Tibial nerve (tissue), 3 donors: ENCODE data around the gene NUAK1.

ENCODE experiments used
- POLR2A ChIP-seq, 2 donors: fragments of 450-650 bp; IDR thresholded peaks; one replicate each; pipeline ENCODE4 v1.6.1; 2017; ENCODE audit warnings: antibody characterized with exemption in 2 of 2, mild to moderate bottlenecking in 2 of 2, moderate library complexity in 2 of 2
- TF ChIP-seq, protein P1 (sequence below), 5 experiments: fragments of 200-600 bp in 3 of 5; fragments of 450-650 bp in 2 of 5; sonication (generic) in 3 of 5; IDR thresholded peaks; one replicate each; pipeline ENCODE4 v1.5.1; 2016 to 2019; ENCODE audit warnings: antibody characterized with exemption in 5 of 5, mild to moderate bottlenecking in 3 of 5, moderate library complexity in 2 of 5

DNA sequence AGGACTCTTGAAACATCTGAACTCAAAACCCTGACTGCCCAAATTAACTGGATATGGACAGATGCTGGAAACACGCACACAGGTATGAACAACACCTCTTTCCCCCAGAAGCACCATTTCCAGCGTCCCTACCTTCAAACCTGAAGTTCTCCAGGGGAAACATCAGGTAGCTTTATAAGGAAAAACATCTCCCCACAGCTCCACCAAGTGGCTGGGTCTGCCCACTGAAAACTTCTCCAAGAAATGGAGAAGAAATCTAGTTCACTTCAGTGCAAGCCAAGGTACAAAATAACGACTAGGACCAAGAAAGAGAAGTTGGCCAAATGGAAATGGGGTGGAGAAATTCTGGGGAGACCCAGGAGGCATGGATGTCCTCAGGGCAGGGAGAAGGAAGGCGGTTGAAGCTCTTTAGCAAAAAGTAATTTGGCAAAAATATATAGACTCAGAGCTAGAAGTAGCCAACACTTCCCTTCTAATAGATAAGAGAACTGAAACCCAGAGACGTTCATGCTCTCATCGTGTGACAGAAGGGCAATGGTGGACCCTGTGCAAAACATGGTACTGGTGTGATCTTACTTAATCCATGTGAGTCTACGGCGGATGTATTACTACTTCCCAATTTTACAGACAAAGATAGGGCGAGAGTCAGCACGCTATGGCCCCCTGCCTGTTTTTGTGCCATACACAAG lies 10.5 kb upstream of the NUAK1 start:
- TF ChIP-seq POLR2A (IDR thresholded peaks at IDR 0.05) = no peak
- TF ChIP-seq, protein P1, sequence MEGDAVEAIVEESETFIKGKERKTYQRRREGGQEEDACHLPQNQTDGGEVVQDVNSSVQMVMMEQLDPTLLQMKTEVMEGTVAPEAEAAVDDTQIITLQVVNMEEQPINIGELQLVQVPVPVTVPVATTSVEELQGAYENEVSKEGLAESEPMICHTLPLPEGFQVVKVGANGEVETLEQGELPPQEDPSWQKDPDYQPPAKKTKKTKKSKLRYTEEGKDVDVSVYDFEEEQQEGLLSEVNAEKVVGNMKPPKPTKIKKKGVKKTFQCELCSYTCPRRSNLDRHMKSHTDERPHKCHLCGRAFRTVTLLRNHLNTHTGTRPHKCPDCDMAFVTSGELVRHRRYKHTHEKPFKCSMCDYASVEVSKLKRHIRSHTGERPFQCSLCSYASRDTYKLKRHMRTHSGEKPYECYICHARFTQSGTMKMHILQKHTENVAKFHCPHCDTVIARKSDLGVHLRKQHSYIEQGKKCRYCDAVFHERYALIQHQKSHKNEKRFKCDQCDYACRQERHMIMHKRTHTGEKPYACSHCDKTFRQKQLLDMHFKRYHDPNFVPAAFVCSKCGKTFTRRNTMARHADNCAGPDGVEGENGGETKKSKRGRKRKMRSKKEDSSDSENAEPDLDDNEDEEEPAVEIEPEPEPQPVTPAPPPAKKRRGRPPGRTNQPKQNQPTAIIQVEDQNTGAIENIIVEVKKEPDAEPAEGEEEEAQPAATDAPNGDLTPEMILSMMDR (IDR thresholded peaks at IDR 0.05) = peak; percentile 10 to 54 (median 43)
